Right atrium auricular region (tissue), 2 donors: ENCODE results near the gene UBE3C. TPM values are rescaled to one million over a fixed set of nuclear protein-coding genes. Genes with fewer than 3 reads are reported as not detected.

Experiments
- DNase-seq: peaks from one replicate; pipeline ENCODE4 v3.0.0-alpha.2; 2019; ENCODE audit warnings: low spot score
- H3K27ac ChIP-seq, 2 donors: fragments of 200-600 bp; sonication (generic); 1 replicate in 1 of 2; 2 replicates in 1 of 2; pipeline ENCODE4 v1.5.1; 2016 to 2019
- H3K27me3 ChIP-seq, 2 donors: fragments of 200-600 bp; sonication (generic); one replicate each; pipeline versions ENCODE4 v1.5.1 to v1.6.0; 2017 to 2019
- H3K36me3 ChIP-seq: fragments of 200-600 bp; sonication (generic); one replicate; pipeline ENCODE4 v1.5.1; 2016
- H3K4me1 ChIP-seq, 2 donors: fragments of 200-600 bp; sonication (generic); one replicate each; pipeline versions ENCODE4 v1.5.1 to v1.6.0; 2017 to 2019
- H3K4me3 ChIP-seq, 2 donors: fragments of 200-600 bp; sonication (generic); 1 replicate in 1 of 2; 2 replicates in 1 of 2; pipeline ENCODE4 v1.5.1; 2017 to 2019; ENCODE audit warnings: mild to moderate bottlenecking in 1 of 2, moderate library complexity in 1 of 2
- H3K9me3 ChIP-seq, 2 donors: fragments of 200-600 bp; sonication (generic); one replicate each; pipeline ENCODE4 v1.5.1; 2019
- total RNA-seq, 2 donors: library from RNA; depleted of rRNA; stranded (reverse); fragments of >200 nt; gene quantifications; one replicate each; pipeline ENCODE4 v1.1.0, GENCODE V29; 2016
- TF ChIP-seq, protein P1 (sequence below), 2 donors: fragments of 200-600 bp; sonication (generic); IDR thresholded peaks; one replicate each; pipeline ENCODE4 v1.5.1; 2019; ENCODE audit warnings: antibody characterized with exemption in 2 of 2

Gene UBE3C
- total RNA-seq, 2 donors from 2014 or later = 53.3 to 60.8 TPM

GRCh38 chr7:157234271-157234670 is 95.5 kb downstream of the UBE3C start:
- no peaks in the 10 kb centered on the region for H3K4me1 ChIP-seq
- no peak for DNase-seq
- no peak overlapping the region for H3K27ac ChIP-seq
- H3K36me3 ChIP-seq = peaks cover 37% of the 10 kb centered on the region
- H3K27me3 ChIP-seq = no peaks in the 10 kb centered on the region
- H3K9me3 ChIP-seq = no peaks in the 10 kb centered on the region
- TF ChIP-seq, protein P1, sequence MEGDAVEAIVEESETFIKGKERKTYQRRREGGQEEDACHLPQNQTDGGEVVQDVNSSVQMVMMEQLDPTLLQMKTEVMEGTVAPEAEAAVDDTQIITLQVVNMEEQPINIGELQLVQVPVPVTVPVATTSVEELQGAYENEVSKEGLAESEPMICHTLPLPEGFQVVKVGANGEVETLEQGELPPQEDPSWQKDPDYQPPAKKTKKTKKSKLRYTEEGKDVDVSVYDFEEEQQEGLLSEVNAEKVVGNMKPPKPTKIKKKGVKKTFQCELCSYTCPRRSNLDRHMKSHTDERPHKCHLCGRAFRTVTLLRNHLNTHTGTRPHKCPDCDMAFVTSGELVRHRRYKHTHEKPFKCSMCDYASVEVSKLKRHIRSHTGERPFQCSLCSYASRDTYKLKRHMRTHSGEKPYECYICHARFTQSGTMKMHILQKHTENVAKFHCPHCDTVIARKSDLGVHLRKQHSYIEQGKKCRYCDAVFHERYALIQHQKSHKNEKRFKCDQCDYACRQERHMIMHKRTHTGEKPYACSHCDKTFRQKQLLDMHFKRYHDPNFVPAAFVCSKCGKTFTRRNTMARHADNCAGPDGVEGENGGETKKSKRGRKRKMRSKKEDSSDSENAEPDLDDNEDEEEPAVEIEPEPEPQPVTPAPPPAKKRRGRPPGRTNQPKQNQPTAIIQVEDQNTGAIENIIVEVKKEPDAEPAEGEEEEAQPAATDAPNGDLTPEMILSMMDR (IDR thresholded peaks at IDR 0.05) = no peak
- no peak overlapping the region for H3K4me3 ChIP-seq

DNA sequence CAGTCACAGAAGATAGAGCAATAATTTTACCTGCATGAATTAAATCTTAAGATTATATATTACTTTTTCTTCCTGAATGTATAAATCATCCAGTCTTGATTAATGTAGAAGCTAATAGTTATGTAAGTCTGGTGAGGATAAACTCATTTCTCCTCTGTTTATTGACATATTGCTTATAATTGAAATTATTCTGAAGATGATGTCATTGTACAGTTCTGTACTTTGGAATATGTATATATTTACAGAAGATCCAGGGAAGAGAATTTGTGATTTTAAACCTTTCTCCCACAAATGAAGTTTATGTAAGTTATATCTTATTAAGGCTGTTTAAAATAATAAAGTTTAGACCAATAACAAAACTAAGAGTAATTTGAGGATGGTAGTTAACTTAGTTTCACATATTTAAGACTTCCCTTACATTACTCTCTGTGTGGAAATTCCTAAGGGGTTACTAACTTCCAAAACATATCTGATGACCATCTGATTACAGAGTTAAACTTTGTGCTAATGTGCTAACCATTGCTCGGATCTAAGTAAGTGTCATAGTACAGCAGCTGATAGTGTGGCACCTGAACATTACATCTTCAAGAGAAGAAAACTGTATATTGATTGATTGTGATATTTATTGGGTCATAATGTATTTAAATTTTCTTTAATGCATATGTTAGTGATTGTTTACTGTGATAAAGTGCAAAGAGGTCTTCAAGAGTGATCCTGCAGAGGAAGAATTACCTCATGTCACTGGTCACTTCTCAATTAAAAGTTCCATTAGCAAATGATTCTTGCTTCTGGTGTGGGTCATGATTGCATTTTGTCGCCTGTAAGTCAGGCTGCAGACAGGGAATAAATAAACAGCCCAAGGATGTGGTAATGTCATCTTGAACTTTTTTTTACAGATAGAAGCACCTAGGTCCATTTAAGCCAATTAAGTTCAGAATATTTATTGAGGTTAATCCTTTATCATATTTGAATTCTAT is 96.9 kb downstream of the UBE3C start:
- TF ChIP-seq, protein P1 (IDR thresholded peaks at IDR 0.05) = no peak
- DNase-seq = no peak
- no peak overlapping the region for H3K4me3 ChIP-seq
- peaks cover 34% of the 10 kb centered on the region for H3K36me3 ChIP-seq
- no peaks in the 10 kb centered on the region for H3K9me3 ChIP-seq
- H3K27ac ChIP-seq = no peak overlapping the region
- no peaks in the 10 kb centered on the region for H3K4me1 ChIP-seq
- no peaks in the 10 kb centered on the region for H3K27me3 ChIP-seq

DNA sequence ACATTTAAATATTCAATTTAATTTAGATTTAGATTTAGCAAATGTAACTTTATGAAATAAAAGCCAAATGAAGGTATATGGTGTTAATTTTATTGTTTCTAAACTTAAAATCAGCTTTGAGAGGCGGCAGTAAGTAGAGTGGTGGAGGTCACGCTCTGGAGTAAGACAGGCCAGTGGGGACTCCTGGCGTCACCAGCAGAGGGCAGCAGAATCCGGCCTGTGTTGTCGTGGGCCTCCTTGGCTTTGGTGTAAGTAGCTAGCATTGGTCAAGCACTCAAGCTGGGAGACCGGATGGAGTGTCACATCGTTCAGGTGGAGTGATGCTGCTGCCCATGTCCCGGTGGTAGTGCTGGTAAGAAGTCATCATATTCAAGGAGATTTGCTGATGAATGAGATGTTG is 99.4 kb downstream of the UBE3C start:
- TF ChIP-seq, protein P1 (IDR thresholded peaks at IDR 0.05) = no peak
- DNase-seq = no peak
- no peaks in the 10 kb centered on the region for H3K4me1 ChIP-seq
- H3K4me3 ChIP-seq = no peak overlapping the region
- H3K27me3 ChIP-seq = no peaks in the 10 kb centered on the region
- H3K9me3 ChIP-seq = no peaks in the 10 kb centered on the region
- no peak overlapping the region for H3K27ac ChIP-seq
- H3K36me3 ChIP-seq = peaks cover 20% of the 10 kb centered on the region

DNA sequence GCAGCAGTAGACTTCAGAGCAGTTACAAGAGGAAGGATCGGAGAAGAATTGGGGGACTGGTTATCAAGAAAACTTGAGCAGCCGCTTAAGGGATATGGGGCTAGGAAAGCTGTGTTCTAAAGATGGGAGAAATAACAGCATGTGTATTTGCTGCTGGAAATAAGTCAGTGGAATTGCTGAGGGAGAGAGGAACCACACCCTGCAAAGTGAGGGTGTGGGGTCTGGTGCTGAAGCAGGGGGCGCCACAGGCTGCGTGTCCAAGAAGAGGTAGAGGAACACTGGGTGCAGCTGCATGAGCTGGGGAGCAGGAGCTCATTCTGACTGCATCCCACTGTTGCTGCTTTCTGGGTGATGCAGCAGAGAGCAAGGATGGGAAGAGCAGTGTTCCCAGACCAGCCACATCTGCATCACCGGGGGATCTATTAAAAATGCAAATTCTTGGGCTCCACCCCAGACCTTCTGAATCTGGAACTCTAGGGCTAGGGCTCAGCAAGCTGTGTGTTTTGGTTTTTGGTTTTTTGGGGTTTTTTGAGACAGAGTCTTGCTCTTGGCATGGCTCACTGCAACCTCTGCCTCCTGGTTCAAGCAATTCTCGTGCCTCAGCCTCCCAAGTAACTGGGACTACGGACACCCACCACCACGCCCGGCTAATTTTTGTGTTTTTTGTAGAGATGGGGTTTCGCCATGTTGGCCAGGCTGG is 101.0 kb downstream of the UBE3C start:
- H3K4me3 ChIP-seq = no peak overlapping the region
- no peaks in the 10 kb centered on the region for H3K9me3 ChIP-seq
- no peak overlapping the region for H3K27ac ChIP-seq
- H3K36me3 ChIP-seq = peaks cover 20% of the 10 kb centered on the region
- H3K4me1 ChIP-seq = no peaks in the 10 kb centered on the region
- TF ChIP-seq, protein P1 (IDR thresholded peaks at IDR 0.05) = no peak
- DNase-seq = no peak
- no peaks in the 10 kb centered on the region for H3K27me3 ChIP-seq

- no peak overlapping the region for H3K27ac ChIP-seq
- no peak overlapping the region for H3K4me3 ChIP-seq
- H3K36me3 ChIP-seq = peaks cover 18% of the 10 kb centered on the region
- H3K9me3 ChIP-seq = no peaks in the 10 kb centered on the region
- no peaks in the 10 kb centered on the region for H3K27me3 ChIP-seq
- TF ChIP-seq, protein P1 (IDR thresholded peaks at IDR 0.05) = no peak
- no peaks in the 10 kb centered on the region for H3K4me1 ChIP-seq
- no peak for DNase-seq
Observed at GRCh38 chr7:157241631-157242030, 102.9 kb downstream of the UBE3C start.
